ENCODE measurements around the gene CREBZF.

- TF ChIP-seq CTCF (IDR thresholded peaks at IDR 0.05) (no peak), ZFX (IDR thresholded peaks at IDR 0.05; ENCODE audit: borderline replicate concordance) (no peak)
These were observed 7.4 kb upstream of the CREBZF start for GRCh38 chr11:85672105-85672902.
